Kidney (tissue), 14 donors: Measurements from ENCODE around the gene ACTR10. TPM values are rescaled to one million over a fixed set of nuclear protein-coding genes. Genes with fewer than 3 reads are reported as not detected.

Experiments
- DNase-seq, 5 donors: peaks; one replicate each; pipeline ENCODE4 v3.0.0-alpha.2; 2013 to 2020
- FAIRE-seq: peaks from 2 replicates; lab custom pipeline; 2012; peaks lifted over from hg19 to GRCh38; lab: Jason Lieb, UNC
- H3K27ac ChIP-seq, 2 donors: one replicate each; pipeline ENCODE4 v1.7.0; 2013; ENCODE audit warnings: low read depth in 2 of 2, low read length in 2 of 2, inconsistent platforms in 1 of 2
- H3K27me3 ChIP-seq: one replicate; pipeline ENCODE4 v1.7.1; 2013; ENCODE audit warnings: low read length, inconsistent platforms; ENCODE audit not compliant: control insufficient read depth, insufficient read depth
- H3K36me3 ChIP-seq, 3 donors: one replicate each; pipeline versions ENCODE4 v1.7.0 to v1.7.1; 2013; ENCODE audit warnings: low read length in 3 of 3, control low read depth in 1 of 3, inconsistent platforms in 1 of 3; ENCODE audit not compliant: insufficient read depth in 3 of 3, control insufficient read depth in 2 of 3
- H3K4me1 ChIP-seq, 3 donors: one replicate each; pipeline versions ENCODE4 v1.7.0 to v1.7.1; 2013; ENCODE audit warnings: low read length in 3 of 3, inconsistent platforms in 1 of 3, low read depth in 1 of 3; ENCODE audit not compliant: control insufficient read depth in 2 of 3, insufficient read depth in 2 of 3
- H3K4me3 ChIP-seq, 3 donors: one replicate each; pipeline versions ENCODE4 v1.7.0 to v1.8.1; 2013; ENCODE audit warnings: low read length in 3 of 3, control low read depth in 1 of 3, inconsistent platforms in 1 of 3
- H3K9ac ChIP-seq, 3 donors: one replicate each; pipeline versions ENCODE4 v1.7.0 to v1.7.1; 2013; ENCODE audit warnings: low read length in 3 of 3, control low read depth in 1 of 3, inconsistent platforms in 1 of 3
- H3K9me3 ChIP-seq, 3 donors: one replicate each; pipeline versions ENCODE4 v1.7.0 to v1.7.1; 2013; ENCODE audit warnings: low read length in 3 of 3, control low read depth in 1 of 3, inconsistent platforms in 1 of 3; ENCODE audit not compliant: control insufficient read depth in 2 of 3, insufficient read depth in 1 of 3
- intact Hi-C: fragments of 100-400 bp; cut with DNase I; formaldehyde crosslinking; loops from one replicate; pipeline ENCODE4 v1.11.1; 2022
- polyA plus RNA-seq: library from polyadenylated mRNA; stranded (reverse); fragments of 350-450 nt; fragmentation: Illumina TruSeq; extraction: RNeasy Lipid Tissue Mini Kit (QIAGEN cat#74804); gene quantifications from one replicate; pipeline ENCODE4 v1.2.3, GENCODE V29; 2014; ENCODE audit warnings: low read depth, low replicate concordance; ENCODE audit not compliant: insufficient read depth
- total RNA-seq: library from RNA; stranded (reverse); fragmentation: NEBNext Ultra II Directional; extraction: Animal tissue kit (Norgen Biotek cat#: 25700); gene quantifications from one replicate; pipeline ENCODE4 v1.2.1, GENCODE V29; 2021
- TF ChIP-seq, protein P1 (sequence below): IDR thresholded peaks from 3 replicates; pipeline ENCODE4 v1.5.1; 2012; ENCODE audit warnings: mild to moderate bottlenecking, moderate library complexity, borderline replicate concordance; ENCODE audit not compliant: insufficient read depth; ENCODE audit errors: extremely low read depth
- donor health status: control.
- donor health status: control.
- donor health status: control.
- donor health status: control.
- donor health status: control.
- donor health status: DM: yes; HTN: yes; CAD: no.
- donor health status: Normal renal cell carcinoma (clear cell type).

ACTR10 gene
- total and polyA plus RNA-seq, 2 donors from 2014 or later = 68.1 to 96.6 TPM

DNA sequence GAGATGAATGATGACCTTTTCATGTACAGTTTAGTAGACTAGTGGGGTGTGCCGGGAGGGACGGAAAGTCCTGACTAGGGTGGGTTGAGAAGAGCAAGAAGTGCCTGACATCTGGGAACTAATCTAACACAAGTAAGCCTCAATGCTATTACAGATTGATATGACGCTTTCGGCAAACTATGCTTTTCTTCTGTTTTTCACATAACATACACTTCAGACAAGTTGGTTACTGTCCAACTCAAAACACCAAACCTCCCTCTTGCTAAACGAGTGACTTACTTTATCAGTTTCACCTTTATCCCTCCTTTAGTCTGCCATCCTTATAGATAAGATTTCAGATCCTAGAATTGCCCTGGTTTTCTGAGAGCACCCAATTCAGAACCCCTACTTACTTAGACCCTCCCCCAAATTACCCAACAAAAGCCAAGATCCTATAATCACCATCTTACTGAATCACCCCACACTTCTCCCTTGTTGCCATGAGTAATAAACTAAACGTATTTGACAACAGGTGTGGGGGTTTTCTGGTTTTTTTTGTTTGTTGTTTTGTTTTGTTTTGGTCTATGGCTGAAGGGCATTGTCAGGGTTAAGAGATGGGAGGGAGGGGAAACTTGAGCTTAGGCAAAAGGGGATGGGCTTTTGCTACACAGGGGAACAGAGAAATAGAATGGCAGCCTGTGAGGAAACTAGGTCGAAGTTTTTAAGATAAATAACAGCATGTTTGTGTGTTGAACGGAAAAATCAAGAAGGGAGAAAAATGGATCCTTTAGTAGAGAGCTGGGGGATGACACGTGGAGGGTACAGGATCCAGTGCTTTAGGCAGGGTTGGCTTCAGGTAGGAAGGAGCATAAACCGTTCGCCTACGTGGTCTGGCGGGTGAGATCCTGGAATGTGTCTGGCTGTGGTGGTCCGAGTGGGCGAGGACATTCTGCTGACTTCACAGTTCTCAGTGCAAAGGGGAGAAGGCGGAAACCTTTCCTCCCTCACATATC lies 38.6 kb downstream of the ACTR10 start:
- TF ChIP-seq, protein P1, sequence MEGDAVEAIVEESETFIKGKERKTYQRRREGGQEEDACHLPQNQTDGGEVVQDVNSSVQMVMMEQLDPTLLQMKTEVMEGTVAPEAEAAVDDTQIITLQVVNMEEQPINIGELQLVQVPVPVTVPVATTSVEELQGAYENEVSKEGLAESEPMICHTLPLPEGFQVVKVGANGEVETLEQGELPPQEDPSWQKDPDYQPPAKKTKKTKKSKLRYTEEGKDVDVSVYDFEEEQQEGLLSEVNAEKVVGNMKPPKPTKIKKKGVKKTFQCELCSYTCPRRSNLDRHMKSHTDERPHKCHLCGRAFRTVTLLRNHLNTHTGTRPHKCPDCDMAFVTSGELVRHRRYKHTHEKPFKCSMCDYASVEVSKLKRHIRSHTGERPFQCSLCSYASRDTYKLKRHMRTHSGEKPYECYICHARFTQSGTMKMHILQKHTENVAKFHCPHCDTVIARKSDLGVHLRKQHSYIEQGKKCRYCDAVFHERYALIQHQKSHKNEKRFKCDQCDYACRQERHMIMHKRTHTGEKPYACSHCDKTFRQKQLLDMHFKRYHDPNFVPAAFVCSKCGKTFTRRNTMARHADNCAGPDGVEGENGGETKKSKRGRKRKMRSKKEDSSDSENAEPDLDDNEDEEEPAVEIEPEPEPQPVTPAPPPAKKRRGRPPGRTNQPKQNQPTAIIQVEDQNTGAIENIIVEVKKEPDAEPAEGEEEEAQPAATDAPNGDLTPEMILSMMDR = no peak
- Histone ChIP-seq H3K9me3 (no peaks in the 10 kb centered on the region), H3K4me1 (peaks cover 0 to 6% (median 0%) of the 10 kb centered on the region in 3 donors), H3K27me3 (no peaks in the 10 kb centered on the region), H3K9ac (peak overlapping the region; percentile 81 to 95 (median 94)), H3K36me3 (no peaks in the 10 kb centered on the region), H3K27ac (peak overlapping the region; percentile 64 to 90), H3K4me3 (peak overlapping the region; percentile 81 to 97 (median 90))
- intact Hi-C loops = no loop called here
- DNase-seq (peak in 4 of 5 donors; percentile 51 to 76 (median 62)), FAIRE-seq (no peak)

DNA sequence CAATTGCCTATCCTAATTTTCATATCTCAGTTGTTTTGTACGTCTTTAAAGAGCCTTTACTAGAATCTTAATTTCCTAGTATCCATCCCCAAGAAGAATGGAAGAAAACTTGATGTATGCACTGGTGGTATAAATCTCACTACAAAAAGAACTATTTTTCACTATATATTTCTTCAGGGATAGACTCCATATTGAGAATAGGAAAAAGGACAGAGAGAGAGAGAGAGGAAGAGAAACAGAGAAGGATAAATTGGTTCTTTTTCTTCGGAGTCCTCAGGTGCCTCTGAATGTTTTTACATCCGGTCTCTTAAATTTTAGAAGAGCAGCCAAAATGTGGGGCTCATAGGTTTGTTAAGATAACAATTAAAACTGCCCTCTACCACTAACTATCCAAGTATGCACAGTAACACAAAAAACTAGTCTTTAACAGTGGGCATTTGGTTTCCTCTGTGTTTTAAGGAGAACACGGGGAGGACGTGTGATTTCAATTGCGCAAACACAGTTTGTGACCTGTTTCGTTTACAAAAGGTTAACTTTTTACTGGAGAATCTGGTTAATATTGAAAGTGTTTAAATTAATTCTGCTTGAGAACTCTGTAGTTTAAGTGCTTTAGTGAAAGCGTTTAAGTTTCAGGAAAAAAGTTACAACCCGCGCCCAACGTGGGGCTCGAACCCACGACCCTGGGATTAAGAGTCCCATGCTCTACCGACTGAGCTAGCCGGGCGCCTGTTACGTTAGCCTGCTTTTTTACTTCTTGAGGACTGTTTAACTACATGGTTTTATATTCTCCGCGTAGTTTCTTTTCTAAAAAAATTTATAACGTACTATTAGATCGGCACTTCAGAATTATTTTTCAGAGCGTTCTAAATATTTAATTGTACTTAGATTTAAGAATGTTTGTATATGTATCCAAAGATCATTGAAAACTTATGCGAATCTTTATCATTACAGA lies 39.6 kb downstream of the ACTR10 start:
- Histone ChIP-seq H3K4me3 (peak overlapping the region; percentile 81 to 97 (median 90)), H3K27me3 (no peaks in the 10 kb centered on the region), H3K9me3 (no peaks in the 10 kb centered on the region), H3K9ac (peak overlapping the region; percentile 81 to 95 (median 94)), H3K36me3 (no peaks in the 10 kb centered on the region), H3K27ac (peak overlapping the region; percentile 64 to 90), H3K4me1 (peaks cover 0 to 6% (median 0%) of the 10 kb centered on the region in 3 donors)
- TF ChIP-seq, protein P1 = no peak
- DNase-seq (peak; percentile 82 to 92 (median 90)), FAIRE-seq (peak; percentile 90)
- intact Hi-C loops = no loop called here

DNA sequence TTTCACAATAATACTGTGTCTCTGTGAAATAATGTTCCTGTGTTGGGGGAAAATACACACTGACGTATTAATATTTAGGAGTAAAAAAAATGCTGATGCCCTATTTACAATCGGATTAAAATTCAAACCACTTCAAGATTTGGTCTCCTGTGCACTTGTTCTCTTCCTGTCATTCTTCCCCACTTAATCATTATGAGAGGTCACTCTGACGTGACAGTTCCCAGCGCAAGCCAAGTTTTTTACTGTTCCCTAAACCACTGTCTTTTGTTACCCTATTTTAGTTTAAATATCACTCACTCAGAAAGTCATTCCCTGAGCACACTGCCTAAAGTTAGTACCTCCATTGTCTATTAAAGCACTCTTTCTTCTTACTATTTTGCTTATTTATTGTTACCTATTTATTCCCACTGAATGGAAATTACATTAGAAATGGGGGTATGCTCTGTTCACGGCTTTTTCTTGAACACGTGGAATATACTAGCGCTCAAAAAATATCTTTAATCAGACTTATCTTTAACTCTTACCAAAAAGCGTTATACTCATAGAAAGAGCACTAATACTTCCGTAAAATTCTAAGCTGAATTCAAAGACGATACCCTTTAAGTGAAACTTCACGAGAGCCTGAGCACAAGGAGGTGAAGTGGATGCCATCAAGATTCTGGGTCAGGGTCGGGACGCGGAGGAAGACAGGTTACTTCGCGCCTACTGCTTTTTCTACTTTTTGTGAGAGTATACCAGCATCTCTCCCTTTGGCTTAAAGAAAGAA lies 44.0 kb downstream of the ACTR10 start:
- FAIRE-seq (no peak), DNase-seq (peak in 1 of 5 donors; percentile 37)
- Histone ChIP-seq H3K36me3 (no peaks in the 10 kb centered on the region), H3K9ac (peak overlapping the region; percentile 74 to 95 (median 76)), H3K4me3 (peak overlapping the region; percentile 97 to 99 (median 98)), H3K27ac (peak overlapping the region; percentile 87 to 98), H3K4me1 (peaks cover 0 to 4% (median 2%) of the 10 kb centered on the region in 3 donors), H3K9me3 (no peaks in the 10 kb centered on the region), H3K27me3 (no peaks in the 10 kb centered on the region)
- TF ChIP-seq, protein P1 = no peak
- intact Hi-C loops = no loop called here
